ENCODE data around the gene EHMT2. TPM values are rescaled to one million over a fixed set of nuclear protein-coding genes. Genes with fewer than 3 reads are reported as not detected.

Gene EHMT2
- total and polyA plus RNA-seq, 2 of the 13 experiments (the other 11 are each of a cell fraction or from before 2014, with no cell fraction given): 55.2 to 69.2 TPM

GRCh38 chr6:31865205-31866118, 32.0 kb downstream of the EHMT2 start (continued):
- peak; percentile 61; the same call in 1 of the 2 replicates for TF ChIP-seq GMEB1 (CRISPR knock-in tag; IDR thresholded peaks at IDR 0.05; ENCODE audit: borderline replicate concordance)
- no peak for TF ChIP-seq ZHX1 (CRISPR knock-in tag; IDR thresholded peaks at IDR 0.05; ENCODE audit: low read depth)
- TF ChIP-seq ZBTB7B (CRISPR knock-in tag; IDR thresholded peaks at IDR 0.05): peak; percentile 83; the same call in 1 of the 2 replicates
- 0 out of 2 replicates have a peak, but pooled peaks have one; percentile 50 for TF ChIP-seq ZNF136 (CRISPR knock-in tag; IDR thresholded peaks at IDR 0.05; ENCODE audit: low read depth)
- peak; percentile 94; the same call in 1 of the 2 replicates for TF ChIP-seq ZBTB4 (CRISPR knock-in tag; IDR thresholded peaks at IDR 0.05; ENCODE audit: borderline replicate concordance)
- TF ChIP-seq HOXA9 (CRISPR knock-in tag; IDR thresholded peaks at IDR 0.05; ENCODE audit: borderline replicate concordance): no peak
- TF ChIP-seq BRD4 (CRISPR knock-in tag; IDR thresholded peaks at IDR 0.05): no peak; the same call in 1 of the 2 replicates
- peak; percentile 71; the same call in 1 of the 2 replicates for TF ChIP-seq SKIL (CRISPR knock-in tag; IDR thresholded peaks at IDR 0.05; ENCODE audit: borderline replicate concordance)
- TF ChIP-seq HOXA3 (CRISPR knock-in tag; IDR thresholded peaks at IDR 0.05): peak; percentile 89
- no peak for TF ChIP-seq SNAI1 (CRISPR knock-in tag; IDR thresholded peaks at IDR 0.05; ENCODE audit: borderline replicate concordance)
- no peak for TF ChIP-seq ZNF180 (CRISPR knock-in tag; IDR thresholded peaks at IDR 0.05; ENCODE audit: borderline replicate concordance, low read depth)
- TF ChIP-seq HIVEP1 (CRISPR knock-in tag; IDR thresholded peaks at IDR 0.05): no peak; the same call in 1 of the 2 replicates
- peak; percentile 98 for TF ChIP-seq RXRA (CRISPR knock-in tag; IDR thresholded peaks at IDR 0.05)
- TF ChIP-seq ARNT (IDR thresholded peaks at IDR 0.05): no peak
- TF ChIP-seq PLSCR1 (CRISPR knock-in tag; IDR thresholded peaks at IDR 0.05; ENCODE audit: borderline replicate concordance): no peak
- no peak for TF ChIP-seq ZFP37 (CRISPR knock-in tag; IDR thresholded peaks at IDR 0.05; ENCODE audit: borderline replicate concordance)

Measured in HepG2 (cell line).